Measurements from ENCODE around the gene CELSR1. TPM values are rescaled to one million over a fixed set of nuclear protein-coding genes. Genes with fewer than 3 reads are reported as not detected.

CELSR1 gene
- total RNA-seq, 4 donors from 2014 or later, result 18.4 to 56.0 (median 31.0) TPM

DNA sequence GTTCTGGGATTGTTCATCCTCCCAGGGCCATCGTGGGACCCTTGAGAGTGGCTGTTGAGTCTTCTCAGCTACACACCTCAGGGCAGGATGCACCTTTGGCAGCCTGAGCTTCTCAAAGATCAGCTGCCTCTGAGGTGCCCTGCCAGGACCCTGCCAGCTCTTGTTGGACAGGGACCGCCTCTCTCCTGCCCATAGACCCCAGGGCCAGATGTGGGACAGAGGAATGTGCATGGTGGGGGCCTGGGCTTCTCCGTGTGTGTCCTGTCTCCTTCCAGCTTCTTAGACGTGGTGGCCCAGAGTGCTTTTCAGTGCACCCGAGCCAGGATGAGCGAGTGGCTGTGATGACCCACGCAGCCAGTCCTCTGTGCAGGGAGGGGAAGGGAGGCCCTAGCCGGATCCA, 207.8 kb downstream of the CELSR1 start:
- Histone ChIP-seq H3K36me3 (no peaks in the 10 kb centered on the region), H3K27me3 (no peaks in the 10 kb centered on the region), H3K9me3 (no peaks in the 10 kb centered on the region), H3K4me3 (replicated peaks in 1 of 3) (no peak overlapping the region), H3K4me1 (peaks cover 0 to under 1% of the 10 kb centered on the region in 2 donors), H3K27ac (no peak overlapping the region)
- intact Hi-C loops (cut with DNase I), result no loop called here
- 94% methylated on average over 6 to 8 of the region's 8 CpGs for WGBS, 2 donors
- DNase-seq, result no peak
- TF ChIP-seq, protein P1, sequence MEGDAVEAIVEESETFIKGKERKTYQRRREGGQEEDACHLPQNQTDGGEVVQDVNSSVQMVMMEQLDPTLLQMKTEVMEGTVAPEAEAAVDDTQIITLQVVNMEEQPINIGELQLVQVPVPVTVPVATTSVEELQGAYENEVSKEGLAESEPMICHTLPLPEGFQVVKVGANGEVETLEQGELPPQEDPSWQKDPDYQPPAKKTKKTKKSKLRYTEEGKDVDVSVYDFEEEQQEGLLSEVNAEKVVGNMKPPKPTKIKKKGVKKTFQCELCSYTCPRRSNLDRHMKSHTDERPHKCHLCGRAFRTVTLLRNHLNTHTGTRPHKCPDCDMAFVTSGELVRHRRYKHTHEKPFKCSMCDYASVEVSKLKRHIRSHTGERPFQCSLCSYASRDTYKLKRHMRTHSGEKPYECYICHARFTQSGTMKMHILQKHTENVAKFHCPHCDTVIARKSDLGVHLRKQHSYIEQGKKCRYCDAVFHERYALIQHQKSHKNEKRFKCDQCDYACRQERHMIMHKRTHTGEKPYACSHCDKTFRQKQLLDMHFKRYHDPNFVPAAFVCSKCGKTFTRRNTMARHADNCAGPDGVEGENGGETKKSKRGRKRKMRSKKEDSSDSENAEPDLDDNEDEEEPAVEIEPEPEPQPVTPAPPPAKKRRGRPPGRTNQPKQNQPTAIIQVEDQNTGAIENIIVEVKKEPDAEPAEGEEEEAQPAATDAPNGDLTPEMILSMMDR (IDR thresholded peaks at IDR 0.05), result no peak

DNA sequence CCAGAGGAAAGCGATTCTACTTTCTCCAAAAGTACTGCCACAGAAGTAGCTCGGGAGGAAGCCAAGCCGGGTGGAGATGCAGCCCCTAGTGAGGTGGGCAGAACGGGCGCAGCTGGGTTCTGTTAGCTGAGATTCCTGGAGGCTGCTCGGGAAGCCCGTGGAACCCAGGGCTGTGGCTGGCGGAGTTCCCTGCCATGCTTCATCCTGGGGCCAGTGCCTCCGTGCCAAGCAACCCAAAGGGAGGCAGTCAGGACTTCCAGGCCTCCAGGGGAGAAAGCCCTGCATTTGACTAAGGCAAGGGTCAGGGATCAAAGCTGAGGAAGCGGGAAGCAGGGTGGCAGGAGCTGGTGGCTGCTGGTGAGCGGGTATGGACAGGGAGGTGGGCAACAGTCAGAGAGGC, 208.6 kb downstream of the CELSR1 start:
- Histone ChIP-seq H3K4me3 (replicated peaks in 1 of 3) (no peak overlapping the region), H3K4me1 (no peaks in the 10 kb centered on the region), H3K9me3 (no peaks in the 10 kb centered on the region), H3K36me3 (no peaks in the 10 kb centered on the region), H3K27ac (no peak overlapping the region), H3K27me3 (no peaks in the 10 kb centered on the region)
- 97 to 98% methylated on average over 11 of the region's 11 CpGs for WGBS, 2 donors
- TF ChIP-seq, protein P1 (IDR thresholded peaks at IDR 0.05), result no peak
- intact Hi-C loops (cut with DNase I), result no loop called here
- DNase-seq, result no peak

DNA sequence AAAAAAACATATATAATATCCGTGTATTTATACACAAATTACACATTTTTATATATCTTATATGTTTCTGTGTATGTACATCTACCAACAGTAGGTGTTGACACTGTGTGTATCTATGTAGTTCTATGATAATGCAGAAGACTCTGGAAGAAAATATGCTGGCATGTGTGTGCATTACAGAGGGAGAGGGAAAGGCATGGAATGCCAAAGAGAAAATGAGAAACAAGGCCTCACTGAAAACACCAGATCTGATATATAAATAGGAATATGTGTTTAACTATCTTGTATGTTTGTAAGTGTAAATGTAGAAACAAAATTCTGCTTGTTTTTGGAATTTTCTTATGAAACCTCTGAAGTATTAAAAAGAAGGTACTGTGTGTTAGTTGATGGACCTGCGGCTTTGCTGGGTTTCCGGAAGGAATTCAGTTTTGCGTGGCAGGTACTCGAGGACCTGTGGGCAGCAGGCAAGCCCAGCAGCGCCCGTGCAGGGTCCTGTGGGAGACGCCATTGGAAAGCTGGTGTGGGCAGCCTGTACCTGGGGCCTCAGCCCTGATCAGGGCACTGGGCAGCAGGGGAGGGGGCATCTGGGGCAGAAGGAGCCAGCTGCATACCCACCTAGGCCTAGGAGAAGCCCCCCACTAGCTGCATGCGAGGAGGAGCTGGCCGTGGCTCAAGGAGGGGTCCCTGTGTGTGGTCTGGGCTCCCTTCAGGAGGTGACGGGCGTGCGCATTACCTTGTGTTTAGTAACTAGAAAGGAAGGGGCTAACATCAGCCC, 209.5 kb downstream of the CELSR1 start:
- 95% methylated on average over 12 to 13 of the region's 13 CpGs for WGBS, 2 donors
- no peak for DNase-seq
- intact Hi-C loops (cut with DNase I), result no loop called here
- Histone ChIP-seq H3K4me1 (no peaks in the 10 kb centered on the region), H3K4me3 (replicated peaks in 1 of 3) (no peak overlapping the region), H3K9me3 (no peaks in the 10 kb centered on the region), H3K27ac (no peak overlapping the region), H3K36me3 (no peaks in the 10 kb centered on the region), H3K27me3 (no peaks in the 10 kb centered on the region)
- no peak for TF ChIP-seq POLR2A (IDR thresholded peaks at IDR 0.05)
- TF ChIP-seq, protein P1 (IDR thresholded peaks at IDR 0.05), result no peak

DNA sequence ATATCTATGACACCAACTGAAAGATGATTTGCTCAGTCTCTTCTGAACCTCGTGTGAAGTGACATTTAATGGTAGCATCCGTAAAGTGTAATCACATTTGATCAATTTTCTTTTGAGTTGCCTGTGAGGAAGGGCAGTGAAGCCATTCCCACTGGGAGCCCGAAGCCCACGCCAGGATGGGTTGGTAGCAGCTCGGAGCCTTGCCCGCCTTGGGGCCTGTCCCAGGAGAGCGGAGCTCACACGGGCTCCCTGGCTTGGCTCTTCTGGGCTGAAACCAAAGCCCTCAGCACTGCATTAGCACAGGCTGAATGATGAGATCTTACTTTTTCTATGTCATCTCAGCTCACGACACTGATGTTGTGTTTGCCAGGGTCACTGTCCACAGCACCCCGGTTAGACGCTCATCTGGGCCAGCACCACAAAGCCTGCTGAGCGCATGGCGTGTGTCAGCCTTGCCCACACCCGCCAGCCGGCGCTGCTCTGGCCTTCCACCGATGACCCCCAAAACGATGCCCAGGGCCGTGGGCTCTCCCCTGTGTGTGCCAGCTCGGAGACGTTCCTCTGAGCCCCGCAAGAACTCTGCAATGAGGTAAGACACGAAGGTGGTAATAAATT, 211.2 kb downstream of the CELSR1 start:
- WGBS, 2 donors, result 91 to 98% methylated on average over 22 of the region's 23 CpGs
- no peaks in the 10 kb centered on the region for H3K9me3 ChIP-seq
- no peaks in the 10 kb centered on the region for H3K27me3 ChIP-seq
- H3K4me1 ChIP-seq, result no peaks in the 10 kb centered on the region
- no peak for TF ChIP-seq POLR2A (IDR thresholded peaks at IDR 0.05)
- TF ChIP-seq, protein P1 (IDR thresholded peaks at IDR 0.05), result no peak
- DNase-seq, result no peak
- no peaks in the 10 kb centered on the region for H3K36me3 ChIP-seq
- intact Hi-C loops (cut with DNase I), result no loop called here
- H3K27ac ChIP-seq, result no peak overlapping the region
- H3K4me3 ChIP-seq (replicated peaks in 1 of 3), result no peak overlapping the region

DNA sequence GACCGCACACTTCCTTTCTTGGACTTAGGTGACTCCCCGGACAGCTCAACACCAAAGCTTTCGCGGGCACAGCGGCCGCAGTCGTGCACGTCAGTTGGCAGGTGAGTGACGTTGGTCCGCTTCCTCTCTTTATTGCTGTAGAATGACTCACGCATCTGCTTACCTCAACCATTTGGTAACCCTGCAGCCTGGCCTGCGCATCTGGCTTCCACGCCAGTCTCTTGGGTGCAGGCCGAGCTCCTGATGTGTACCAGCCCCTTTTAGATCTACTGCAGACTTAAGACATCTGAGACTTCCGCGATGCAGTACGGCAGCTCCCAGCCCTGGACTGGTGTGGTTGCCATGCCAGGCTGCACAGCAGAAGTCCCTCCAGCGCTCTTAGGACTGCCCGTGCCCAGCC, 214.3 kb downstream of the CELSR1 start:
- Histone ChIP-seq H3K9me3 (no peaks in the 10 kb centered on the region), H3K36me3 (no peaks in the 10 kb centered on the region), H3K27ac (no peak overlapping the region), H3K4me1 (no peaks in the 10 kb centered on the region), H3K27me3 (no peaks in the 10 kb centered on the region), H3K4me3 (replicated peaks in 1 of 3) (no peak overlapping the region)
- no peak for DNase-seq
- TF ChIP-seq POLR2A (IDR thresholded peaks at IDR 0.05), result no peak
- TF ChIP-seq, protein P1 (IDR thresholded peaks at IDR 0.05), result no peak
- intact Hi-C loops (cut with DNase I), result no loop called here
- 95 to 98% methylated on average over 19 of the region's 19 CpGs for WGBS, 2 donors

All from thyroid gland (tissue), 4 donors.